ENCODE measurements around the gene KLB.
"Not testable (repeated sequence)": the region's sequence is repeated elsewhere in the genome, so short reads cannot be mapped to it uniquely, and the experiment has no call there.

The KLB gene

GRCh38 chr4:39406763-39407583, at the start of gene KLB:
TSS of gene KLB (plus strand) at chr4:39406930. CDS start at chr4:39406950, 20 bp downstream.
- DNase-seq = no peak

- no peak for DNase-seq
Observed at GRCh38 chr4:39357002-39357401, 49.7 kb upstream of the KLB start.

GRCh38 chr4:39360611-39361010, 46.1 kb upstream of the KLB start:
- not testable (repeated sequence) for DNase-seq

- DNase-seq = no peak
Observed at GRCh38 chr4:39362827-39363226, 43.9 kb upstream of the KLB start.

- no peak for DNase-seq
Observed at GRCh38 chr4:39363773-39364393, 42.8 kb upstream of the KLB start.

GRCh38 chr4:39365360-39365759, 41.4 kb upstream of the KLB start:
- no peak for DNase-seq

GRCh38 chr4:39365830-39366771, 40.6 kb upstream of the KLB start, which contains the start of gene RFC1:
TSS of gene RFC1 (minus strand) at chr4:39366362. CDS start at chr4:39366241, 121 bp downstream.
- DNase-seq = peak; percentile 93

- no peak for DNase-seq
Observed at GRCh38 chr4:39367166-39367565, 39.6 kb upstream of the KLB start.

GRCh38 chr4:39369301-39369700, 37.4 kb upstream of the KLB start:
- DNase-seq = peak; percentile 71

GRCh38 chr4:39371209-39371608, 35.5 kb upstream of the KLB start:
- not testable (repeated sequence) for DNase-seq

GRCh38 chr4:39375478-39375877, 31.3 kb upstream of the KLB start:
- no peak for DNase-seq

GRCh38 chr4:39383690-39384089, 23.0 kb upstream of the KLB start:
- DNase-seq = no peak

GRCh38 chr4:39384563-39384962, 22.2 kb upstream of the KLB start:
- no peak for DNase-seq

GRCh38 chr4:39390603-39391002, 16.1 kb upstream of the KLB start:
- DNase-seq = no peak

- DNase-seq = peak; percentile 24
Observed at GRCh38 chr4:39394706-39395105, 12.0 kb upstream of the KLB start.

GRCh38 chr4:39401640-39402039, 5.1 kb upstream of the KLB start:
- DNase-seq = not testable (repeated sequence)

- DNase-seq = no peak
Observed at GRCh38 chr4:39407584-39407885, 805 bp downstream of the KLB start.

GRCh38 chr4:39410415-39410814, 3.7 kb downstream of the KLB start:
- DNase-seq = no peak

- DNase-seq = not testable (repeated sequence)
Observed at GRCh38 chr4:39411561-39411960, 4.8 kb downstream of the KLB start.

- DNase-seq = no peak
Observed at GRCh38 chr4:39415678-39416283, 9.1 kb downstream of the KLB start.

- no peak for DNase-seq
Observed at GRCh38 chr4:39422247-39422646, 15.5 kb downstream of the KLB start.

- not testable (repeated sequence) for DNase-seq
Observed at GRCh38 chr4:39425297-39425696, 18.6 kb downstream of the KLB start.

GRCh38 chr4:39426728-39427127, 20.0 kb downstream of the KLB start:
- DNase-seq = no peak

All from hematopoietic multipotent progenitor cell treated with erythropoietin and hydrocortisone succinate and interleukin-3 and kit ligand, for 8 days (in vitro differentiated cells).